Measurements from ENCODE around the gene MEGF6.

Gene MEGF6

GRCh38 chr1:3515774-3516480, 95.4 kb downstream of the MEGF6 start:
- no peak for DNase-seq

GRCh38 chr1:3515272-3515671, 96.0 kb downstream of the MEGF6 start:
- no peak for DNase-seq

GRCh38 chr1:3514404-3514803, 96.9 kb downstream of the MEGF6 start:
- DNase-seq: no peak

- DNase-seq: no peak
These were observed 99.5 kb downstream of the MEGF6 start for GRCh38 chr1:3511856-3512255.

- DNase-seq: no peak
These were observed 100.0 kb downstream of the MEGF6 start for GRCh38 chr1:3511306-3511705.

GRCh38 chr1:3510956-3511250, 100.4 kb downstream of the MEGF6 start:
- no peak for DNase-seq

- no peak for DNase-seq
These were observed 101.0 kb downstream of the MEGF6 start for GRCh38 chr1:3510136-3510955.

GRCh38 chr1:3509721-3510120, 101.6 kb downstream of the MEGF6 start:
- no peak for DNase-seq

- DNase-seq: no peak
These were observed 102.4 kb downstream of the MEGF6 start for GRCh38 chr1:3508757-3509415.

- no peak for DNase-seq
These were observed 103.6 kb downstream of the MEGF6 start for GRCh38 chr1:3507636-3508275.

- no peak for DNase-seq
These were observed 104.4 kb downstream of the MEGF6 start for GRCh38 chr1:3506943-3507342.

- no peak for DNase-seq
These were observed 105.3 kb downstream of the MEGF6 start for GRCh38 chr1:3506041-3506440.

GRCh38 chr1:3505161-3505560, 106.1 kb downstream of the MEGF6 start:
- no peak for DNase-seq

GRCh38 chr1:3504822-3505153, 106.5 kb downstream of the MEGF6 start:
- DNase-seq: no peak

GRCh38 chr1:3504151-3504821, 107.0 kb downstream of the MEGF6 start:
- DNase-seq: no peak

- no peak for DNase-seq
These were observed 107.8 kb downstream of the MEGF6 start for GRCh38 chr1:3503525-3503886.

- DNase-seq: no peak
These were observed 108.4 kb downstream of the MEGF6 start for GRCh38 chr1:3502641-3503524.

- DNase-seq: peak in 1 of 2 donors; percentile 28
These were observed 109.3 kb downstream of the MEGF6 start for GRCh38 chr1:3501856-3502640.

GRCh38 chr1:3501437-3501836, 109.9 kb downstream of the MEGF6 start:
- DNase-seq: no peak

- DNase-seq: no peak
These were observed 111.0 kb downstream of the MEGF6 start for GRCh38 chr1:3500265-3500835.

- DNase-seq: no peak
These were observed 111.7 kb downstream of the MEGF6 start for GRCh38 chr1:3499611-3500010.

Data from bone marrow (tissue), 2 donors.